Mesendoderm (in vitro differentiated cells): ENCODE measurements around the gene GEMIN8.

Experiments
- DNase-seq: peaks from one replicate; pipeline ENCODE4 v3.0.0; 2013
- H2AK5ac ChIP-seq: 2 replicates; pipeline ENCODE4 v1.6.1; 2013; ENCODE audit warnings: low read length, inconsistent platforms
- H2BK120ac ChIP-seq: 2 replicates; pipeline ENCODE4 v1.6.1; 2013; ENCODE audit warnings: low read depth, mild to moderate bottlenecking, low read length, moderate library complexity, mixed read lengths
- H2BK15ac ChIP-seq: replicated peaks from 2 replicates; pipeline ENCODE4 v1.6.1; 2013; ENCODE audit warnings: low read depth, mild to moderate bottlenecking, moderate library complexity
- H2BK5ac ChIP-seq: 2 replicates; pipeline ENCODE4 v1.6.1; 2013; ENCODE audit warnings: low read length, inconsistent platforms
- H3K18ac ChIP-seq: 2 replicates; pipeline ENCODE4 v1.6.1; 2013; ENCODE audit warnings: mild to moderate bottlenecking, low read length, mixed read lengths
- H3K23ac ChIP-seq: one replicate; pipeline ENCODE4 v1.6.1; 2013; ENCODE audit warnings: low read length
- H3K27ac ChIP-seq: 2 replicates; pipeline ENCODE4 v1.5.1; 2013; ENCODE audit warnings: low read depth, mild to moderate bottlenecking, inconsistent platforms, low read length, moderate library complexity
- H3K27me3 ChIP-seq: 2 replicates; pipeline ENCODE4 v1.6.1; 2013; ENCODE audit warnings: low read length, control low read depth, mild to moderate bottlenecking, inconsistent platforms; ENCODE audit not compliant: insufficient read depth, poor library complexity
- H3K36me3 ChIP-seq: 2 replicates; pipeline ENCODE4 v1.6.1; 2013; ENCODE audit warnings: low read length, inconsistent platforms; ENCODE audit not compliant: control insufficient read depth, insufficient read depth
- H3K4ac ChIP-seq: one replicate; pipeline ENCODE4 v1.6.1; 2013; ENCODE audit warnings: low read depth, mild to moderate bottlenecking, low read length, moderate library complexity
- H3K4me1 ChIP-seq: 2 replicates; pipeline ENCODE4 v1.6.1; 2013; ENCODE audit warnings: low read depth, low read length, inconsistent platforms; ENCODE audit not compliant: control insufficient read depth
- H3K4me2 ChIP-seq: 2 replicates; pipeline ENCODE4 v1.6.1; 2013; ENCODE audit warnings: low read length
- H3K4me3 ChIP-seq: 2 replicates; pipeline ENCODE4 v1.5.1; 2013; ENCODE audit warnings: mild to moderate bottlenecking, low read length
- H3K56ac ChIP-seq: one replicate; pipeline ENCODE4 v1.6.1; 2013; ENCODE audit warnings: low read length
- H3K79me1 ChIP-seq: 2 replicates; pipeline ENCODE4 v1.6.1; 2013; ENCODE audit warnings: low read length, inconsistent platforms
- H3K79me2 ChIP-seq: 2 replicates; pipeline ENCODE4 v1.6.1; 2013; ENCODE audit warnings: mild to moderate bottlenecking, low read length; ENCODE audit not compliant: control insufficient read depth, insufficient read depth
- H3K9ac ChIP-seq: 2 replicates; pipeline ENCODE4 v1.6.1; 2013; ENCODE audit warnings: low read length, inconsistent platforms
- H4K5ac ChIP-seq: one replicate; pipeline ENCODE4 v1.6.1; 2013; ENCODE audit warnings: low read length
- H4K8ac ChIP-seq: one replicate; pipeline ENCODE4 v1.6.1; 2013; ENCODE audit warnings: low read depth, mild to moderate bottlenecking, control low read depth, low read length, moderate library complexity
- WGBS: extraction: QIAGEN DNeasy Blood & Tissue Kit; methylation state at CpG from one replicate; pipeline ENCODE4 v1.1.7; 2013; ENCODE audit warnings: low lambda C conversion rate, missing lambda C conversion rate; ENCODE audit not compliant: insufficient coverage; ENCODE audit errors: extremely low coverage; 5-methylcytosine and 5-hydroxymethylcytosine counted together

Gene GEMIN8

DNA sequence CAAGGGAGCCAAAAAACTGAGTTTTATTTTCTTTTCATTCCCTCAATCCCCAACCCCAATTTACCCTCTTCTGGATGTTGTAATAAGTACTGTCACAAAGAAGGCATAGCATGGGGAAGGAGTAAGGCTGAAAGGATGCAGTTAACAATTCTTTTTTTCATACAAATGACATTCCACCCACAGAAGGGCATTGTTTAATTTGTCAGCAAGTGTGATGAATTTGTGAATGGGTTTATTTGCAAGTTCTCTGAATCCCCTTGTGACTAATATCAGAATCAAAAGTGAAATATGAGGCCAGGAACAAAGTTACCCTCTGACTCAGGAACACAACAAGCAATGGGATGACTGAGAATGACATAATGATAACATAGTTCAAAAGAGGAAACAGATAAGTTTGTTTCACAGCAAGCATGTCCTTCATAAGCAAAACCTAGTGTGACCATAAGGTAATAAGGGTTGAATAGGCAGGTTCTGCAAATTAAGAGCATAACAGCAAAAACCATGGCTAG, 2.1 kb downstream of the GEMIN8 start:
- Histone ChIP-seq H3K4me3 (no peak overlapping the region), H3K23ac (no peak overlapping the region), H4K8ac (no peak overlapping the region), H4K5ac (no peak overlapping the region), H3K18ac (no peak overlapping the region), H3K4ac (no peak overlapping the region), H3K36me3 (no peaks in the 10 kb centered on the region), H3K79me2 (no peaks in the 10 kb centered on the region), H3K56ac (no peak overlapping the region), H3K4me1 (peaks cover 2% of the 10 kb centered on the region), H2AK5ac (no peak overlapping the region), H3K4me2 (no peak overlapping the region), H2BK15ac (no peak overlapping the region), H3K79me1 (no peaks in the 10 kb centered on the region), H3K9ac (no peak overlapping the region), H2BK120ac (no peak overlapping the region), H3K27ac (no peak overlapping the region), H3K27me3 (no peaks in the 10 kb centered on the region), H2BK5ac (no peak overlapping the region)
- DNase-seq, result no peak

DNA sequence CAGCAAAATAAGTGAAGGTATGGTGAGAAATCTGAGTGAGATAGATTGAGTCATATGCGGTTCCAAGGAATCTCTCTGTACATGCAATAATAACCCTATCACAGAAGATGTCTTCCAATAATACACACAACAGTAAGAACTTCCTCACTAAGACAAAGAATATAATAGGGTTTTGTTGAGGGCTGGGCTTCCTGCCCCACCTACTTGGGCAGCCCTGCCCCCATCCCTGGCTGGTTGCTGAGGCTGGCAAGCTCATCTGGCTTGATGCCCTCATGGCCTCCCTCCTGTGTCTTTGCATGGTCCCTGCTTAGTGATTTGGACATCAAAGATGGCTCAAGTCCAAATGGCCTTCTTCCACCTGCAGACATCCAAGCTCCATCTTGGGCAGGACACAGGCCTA, 2.7 kb downstream of the GEMIN8 start:
- Histone ChIP-seq H3K4me3 (no peak overlapping the region), H3K27ac (no peak overlapping the region)

DNA sequence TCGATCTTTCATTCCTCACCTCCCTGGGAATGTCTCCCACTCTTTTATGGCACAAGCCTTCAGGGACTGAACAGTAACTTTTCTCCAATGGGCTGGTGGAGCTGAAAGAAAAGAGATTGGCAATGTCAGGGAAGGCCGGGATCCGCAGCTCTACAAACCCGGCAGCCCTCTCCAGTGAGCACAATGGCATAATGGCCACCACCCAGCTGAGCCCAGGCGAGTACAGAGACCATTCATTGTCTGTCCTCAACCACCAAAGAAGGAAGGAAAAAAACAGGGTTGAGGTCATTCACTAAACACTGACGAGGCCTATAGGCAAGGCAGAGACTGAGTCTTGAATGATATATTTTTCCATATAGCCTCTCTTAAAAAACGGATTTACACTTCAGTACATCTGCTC, 3.6 kb downstream of the GEMIN8 start:
- Histone ChIP-seq H4K8ac (no peak overlapping the region), H3K27me3 (no peaks in the 10 kb centered on the region), H4K5ac (no peak overlapping the region), H3K4ac (no peak overlapping the region), H2AK5ac (no peak overlapping the region), H2BK5ac (no peak overlapping the region), H3K79me2 (no peaks in the 10 kb centered on the region), H3K9ac (no peak overlapping the region), H3K4me2 (no peak overlapping the region), H3K56ac (no peak overlapping the region), H3K23ac (no peak overlapping the region), H3K36me3 (no peaks in the 10 kb centered on the region), H3K4me1 (peaks cover 2% of the 10 kb centered on the region), H3K18ac (no peak overlapping the region), H2BK120ac (no peak overlapping the region), H3K4me3 (no peak overlapping the region), H3K27ac (no peak overlapping the region), H2BK15ac (no peak overlapping the region), H3K79me1 (no peaks in the 10 kb centered on the region)
- no peak for DNase-seq
- WGBS, result no CpG with 5 or more reads among the region's 7 CpGs

More for the DNA sequence above, 2.7 kb downstream of the GEMIN8 start:
- no peaks in the 10 kb centered on the region for H3K79me2 ChIP-seq
- DNase-seq, result no peak
- H3K79me1 ChIP-seq, result no peaks in the 10 kb centered on the region
- peak overlapping the region; percentile 25 for H3K56ac ChIP-seq
- H2BK120ac ChIP-seq, result no peak overlapping the region
- H3K4me1 ChIP-seq, result peaks cover 2% of the 10 kb centered on the region
- no peaks in the 10 kb centered on the region for H3K36me3 ChIP-seq
- WGBS, result no CpG with 5 or more reads among the region's 1 CpG
- no peak overlapping the region for H4K5ac ChIP-seq
- H2AK5ac ChIP-seq, result no peak overlapping the region
- H3K4ac ChIP-seq, result no peak overlapping the region
- H3K18ac ChIP-seq, result no peak overlapping the region
- H2BK15ac ChIP-seq, result no peak overlapping the region
- no peak overlapping the region for H3K9ac ChIP-seq
- no peak overlapping the region for H4K8ac ChIP-seq
- no peak overlapping the region for H2BK5ac ChIP-seq
- H3K27me3 ChIP-seq, result no peaks in the 10 kb centered on the region
- no peak overlapping the region for H3K23ac ChIP-seq
- no peak overlapping the region for H3K4me2 ChIP-seq

DNA sequence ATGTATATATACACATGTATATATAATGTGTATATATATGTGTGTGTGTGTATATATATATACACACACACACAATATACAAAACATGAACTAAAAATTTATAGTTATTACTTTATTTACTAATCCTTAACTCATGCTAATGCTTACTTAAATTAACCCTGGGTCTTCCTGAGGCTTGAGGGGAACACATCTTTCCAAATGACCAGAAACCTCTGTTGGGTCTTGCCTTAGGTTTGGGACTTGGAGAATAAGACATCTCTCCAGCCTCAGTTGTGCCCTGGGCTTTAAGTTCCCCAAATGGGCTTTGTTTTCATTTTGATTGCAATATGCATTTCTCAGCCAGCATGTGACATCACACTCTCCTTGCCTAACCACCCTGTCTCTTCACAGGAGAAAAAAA, 7.7 kb downstream of the GEMIN8 start:
- Histone ChIP-seq H3K18ac (no peak overlapping the region), H4K5ac (no peak overlapping the region), H3K9ac (no peak overlapping the region), H3K27me3 (no peaks in the 10 kb centered on the region), H3K36me3 (no peaks in the 10 kb centered on the region), H2BK120ac (no peak overlapping the region), H3K23ac (no peak overlapping the region), H3K79me1 (no peaks in the 10 kb centered on the region), H2AK5ac (no peak overlapping the region), H2BK5ac (no peak overlapping the region), H3K56ac (no peak overlapping the region), H3K4ac (no peak overlapping the region), H3K4me1 (no peaks in the 10 kb centered on the region), H3K79me2 (no peaks in the 10 kb centered on the region), H3K4me3 (no peak overlapping the region), H3K4me2 (no peak overlapping the region), H2BK15ac (no peak overlapping the region), H4K8ac (no peak overlapping the region), H3K27ac (no peak overlapping the region)
- no peak for DNase-seq

DNA sequence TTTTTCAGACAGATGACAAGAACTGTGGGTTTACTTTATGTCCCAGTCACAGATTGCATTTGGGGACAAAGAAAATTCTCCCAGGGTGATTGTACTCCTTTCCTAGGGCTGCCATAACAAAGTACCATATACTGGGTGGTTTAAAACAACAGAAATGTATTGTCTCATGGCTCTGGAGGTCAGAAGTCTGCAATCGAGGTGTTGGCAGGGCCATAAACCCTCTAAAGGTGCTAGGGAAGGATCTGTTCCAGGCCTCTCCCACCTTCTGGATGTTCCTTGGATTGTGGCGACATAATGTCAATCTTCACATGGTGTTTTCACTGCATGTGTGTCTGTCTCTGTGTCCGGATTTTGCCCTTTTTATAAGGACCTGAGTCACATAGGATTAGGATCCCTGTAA, 12.3 kb downstream of the GEMIN8 start:
- WGBS, result no CpG with 5 or more reads among the region's 3 CpGs
- Histone ChIP-seq H3K4me3 (no peak overlapping the region), H3K79me2 (no peaks in the 10 kb centered on the region), H3K23ac (no peak overlapping the region), H4K5ac (no peak overlapping the region), H3K4me2 (no peak overlapping the region), H3K4ac (no peak overlapping the region), H3K27me3 (no peaks in the 10 kb centered on the region), H2BK15ac (no peak overlapping the region), H3K56ac (no peak overlapping the region), H2BK5ac (no peak overlapping the region), H4K8ac (no peak overlapping the region), H3K27ac (no peak overlapping the region), H3K4me1 (no peaks in the 10 kb centered on the region), H3K79me1 (no peaks in the 10 kb centered on the region), H3K18ac (no peak overlapping the region), H3K36me3 (no peaks in the 10 kb centered on the region), H2AK5ac (no peak overlapping the region), H3K9ac (no peak overlapping the region), H2BK120ac (no peak overlapping the region)
- no peak for DNase-seq

DNA sequence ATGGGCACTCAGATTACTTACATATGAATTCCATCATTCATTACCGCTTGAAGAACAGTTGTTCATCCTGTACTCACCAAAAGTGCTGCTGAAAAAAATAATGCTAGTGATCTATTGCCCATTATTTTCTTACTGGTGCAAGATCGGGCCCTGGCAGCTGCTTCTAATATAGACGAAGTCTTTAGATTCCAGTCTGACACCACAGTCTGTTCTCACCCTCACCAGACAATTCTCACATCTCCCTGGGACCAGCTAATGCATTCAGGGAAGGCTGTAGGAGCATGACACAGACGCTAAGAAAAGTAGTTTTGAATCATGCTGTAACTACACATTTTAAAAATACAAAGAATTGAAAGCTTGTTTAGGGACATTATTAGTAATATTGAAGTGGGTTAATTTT, 13.8 kb downstream of the GEMIN8 start:
- no peaks in the 10 kb centered on the region for H3K36me3 ChIP-seq
- H3K56ac ChIP-seq, result no peak overlapping the region
- H2BK120ac ChIP-seq, result no peak overlapping the region
- H3K4ac ChIP-seq, result no peak overlapping the region
- no peak overlapping the region for H2AK5ac ChIP-seq
- no peak overlapping the region for H4K5ac ChIP-seq
- H3K9ac ChIP-seq, result no peak overlapping the region
- H2BK15ac ChIP-seq, result no peak overlapping the region
- no peak overlapping the region for H3K4me2 ChIP-seq
- no peak overlapping the region for H3K23ac ChIP-seq
- no peak overlapping the region for H4K8ac ChIP-seq
- H3K4me1 ChIP-seq, result no peaks in the 10 kb centered on the region
- no peak overlapping the region for H3K4me3 ChIP-seq
- no peak for DNase-seq
- no peak overlapping the region for H2BK5ac ChIP-seq
- no peaks in the 10 kb centered on the region for H3K27me3 ChIP-seq
- H3K79me2 ChIP-seq, result no peaks in the 10 kb centered on the region
- H3K79me1 ChIP-seq, result no peaks in the 10 kb centered on the region
- H3K27ac ChIP-seq, result no peak overlapping the region
- WGBS, result no CpG with 5 or more reads among the region's 4 CpGs
- H3K18ac ChIP-seq, result no peak overlapping the region
